UCSD-AML1 (cell line): ENCODE data around the gene TAF11L2.
"Not testable (repeated sequence)": the region's sequence is repeated elsewhere in the genome, so short reads cannot be mapped to it uniquely, and the experiment has no call there.

Experiments
- DNase-seq: peaks from one replicate; lab custom pipeline; 2025; ENCODE audit not compliant: unreplicated experiment; lab: John Stamatoyannopoulos, UW

The TAF11L2 gene

DNA sequence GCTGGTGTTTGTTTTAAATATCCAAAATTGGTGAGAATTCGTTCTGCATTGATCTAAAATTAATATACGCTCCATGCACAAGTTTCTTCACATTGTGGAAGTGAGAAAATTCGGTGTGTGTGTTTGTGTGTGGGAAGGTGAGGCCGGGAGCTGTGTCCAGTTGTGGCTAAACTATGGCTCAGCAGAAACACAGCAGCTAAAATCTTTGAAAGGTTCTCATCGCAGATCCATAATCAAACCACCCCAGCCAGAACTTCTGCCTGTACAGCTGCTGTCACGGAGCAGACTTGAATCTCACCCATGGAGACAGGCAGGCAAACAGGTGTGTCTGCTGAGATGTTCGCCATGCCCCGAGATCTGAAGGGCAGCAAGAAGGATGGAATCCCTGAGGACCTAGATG, at the start of gene TAF11L2:
Gene TAF11L2, plus strand, starts transcription at position 301 of the 400 bp plus-strand sequence.
- not testable (repeated sequence) for DNase-seq

- DNase-seq = no peak
Measured at GRCh38 chr5:17448877-17449276, 49.2 kb upstream of the TAF11L2 start.

DNA sequence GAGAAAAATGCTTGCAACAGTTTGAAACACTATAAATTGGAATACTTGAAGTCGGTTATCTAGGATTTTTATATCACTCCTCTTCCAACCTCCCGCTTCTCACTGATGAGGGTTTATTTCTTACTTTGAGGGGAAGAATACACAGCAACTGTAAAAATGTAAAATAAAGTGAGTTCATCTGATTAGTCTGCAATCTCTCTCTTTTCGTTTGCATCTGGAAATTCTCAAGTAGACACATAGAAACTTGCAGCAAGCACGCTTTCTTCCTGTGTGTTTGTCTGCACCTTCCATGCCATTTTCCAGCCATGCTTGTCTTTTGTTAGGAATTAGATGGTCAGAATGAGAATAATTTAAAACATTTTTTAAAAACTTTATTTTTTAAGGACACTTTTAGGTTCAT, 45.1 kb upstream of the TAF11L2 start:
- DNase-seq = no peak

DNA sequence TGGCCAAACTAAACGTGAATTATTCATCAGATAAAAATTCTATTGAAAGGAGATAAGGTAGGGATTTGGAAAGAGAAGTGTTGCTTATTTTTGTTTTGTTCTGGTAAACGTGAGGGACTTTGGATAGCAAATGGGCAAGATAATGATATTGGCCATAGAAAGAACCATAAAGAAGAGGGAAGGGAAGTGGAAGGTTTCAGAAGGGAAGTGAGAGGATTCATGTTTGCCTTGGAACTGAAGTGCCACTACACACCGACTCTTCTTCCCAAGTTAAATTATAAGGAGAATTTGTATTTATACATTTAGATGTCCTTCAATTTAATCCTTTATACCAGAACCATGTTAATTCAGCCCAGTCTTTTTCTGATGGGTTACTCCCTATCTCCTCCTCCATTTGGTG, 42.1 kb upstream of the TAF11L2 start:
- no peak for DNase-seq

DNA sequence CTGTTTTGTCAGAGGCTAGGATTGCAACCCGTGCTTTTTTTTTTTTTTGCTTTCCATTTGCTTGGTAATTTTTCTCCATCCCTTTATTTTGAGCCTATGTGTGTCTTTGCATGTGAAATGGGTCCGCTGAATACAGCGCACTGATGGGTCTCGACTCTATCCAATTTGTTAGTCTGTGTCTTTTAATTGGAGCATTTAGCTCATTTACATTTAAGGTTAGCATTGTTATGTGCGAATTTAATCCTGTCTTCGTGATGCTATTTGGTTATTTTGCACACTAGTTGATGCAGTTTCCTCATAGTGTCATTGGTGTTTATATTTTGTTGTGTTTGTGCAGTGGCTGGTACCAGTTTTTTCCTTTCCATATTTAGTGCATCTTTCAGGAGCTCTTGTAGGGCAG, 36.2 kb upstream of the TAF11L2 start:
- no peak for DNase-seq

GRCh38 chr5:17463653-17464052, 34.4 kb upstream of the TAF11L2 start:
- no peak for DNase-seq

GRCh38 chr5:17470064-17470463, 28.0 kb upstream of the TAF11L2 start:
- no peak for DNase-seq

- not testable (repeated sequence) for DNase-seq
Measured at GRCh38 chr5:17475064-17475463, 23.0 kb upstream of the TAF11L2 start.

- no peak for DNase-seq
Measured at GRCh38 chr5:17477043-17477442, 21.0 kb upstream of the TAF11L2 start.

DNA sequence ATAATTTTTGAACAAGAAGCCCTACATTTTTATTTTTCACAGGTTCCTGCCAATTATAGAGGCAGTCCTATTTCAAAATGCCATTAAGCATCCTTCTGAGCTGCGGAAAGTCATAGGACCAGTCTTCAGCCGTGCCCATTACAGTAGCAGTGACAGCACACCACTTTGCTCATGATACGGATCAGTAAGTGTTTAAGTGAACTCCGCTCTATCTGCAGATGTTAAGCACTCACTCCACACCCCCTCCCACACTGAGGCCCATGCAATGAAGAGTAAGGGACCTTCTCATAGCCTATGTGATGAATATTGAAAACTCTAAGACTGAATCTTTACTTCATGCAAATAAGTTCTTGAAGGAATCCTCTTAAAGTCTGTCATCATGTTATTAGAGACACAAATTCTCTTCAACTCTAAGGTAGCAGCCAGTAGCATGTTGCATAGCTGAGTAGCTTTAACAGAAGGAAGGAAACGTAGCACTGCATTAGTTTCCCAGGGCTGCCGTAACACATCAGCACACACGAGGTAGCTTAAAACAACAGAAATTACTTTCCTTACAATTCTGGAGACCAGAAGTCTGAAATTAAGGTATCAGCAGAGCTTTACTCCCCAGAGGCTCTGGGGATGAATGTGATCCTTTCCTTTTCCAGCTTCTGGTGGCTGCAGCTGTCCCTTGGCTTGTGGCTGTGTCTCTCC, 20.3 kb upstream of the TAF11L2 start:
- no peak for DNase-seq

GRCh38 chr5:17481378-17481777, 16.7 kb upstream of the TAF11L2 start:
- no peak for DNase-seq

GRCh38 chr5:17482790-17483189, 15.2 kb upstream of the TAF11L2 start:
- no peak for DNase-seq

- not testable (repeated sequence) for DNase-seq
Measured at GRCh38 chr5:17486464-17487173, 11.4 kb upstream of the TAF11L2 start.

GRCh38 chr5:17487174-17487512, 10.9 kb upstream of the TAF11L2 start:
- no peak for DNase-seq

DNA sequence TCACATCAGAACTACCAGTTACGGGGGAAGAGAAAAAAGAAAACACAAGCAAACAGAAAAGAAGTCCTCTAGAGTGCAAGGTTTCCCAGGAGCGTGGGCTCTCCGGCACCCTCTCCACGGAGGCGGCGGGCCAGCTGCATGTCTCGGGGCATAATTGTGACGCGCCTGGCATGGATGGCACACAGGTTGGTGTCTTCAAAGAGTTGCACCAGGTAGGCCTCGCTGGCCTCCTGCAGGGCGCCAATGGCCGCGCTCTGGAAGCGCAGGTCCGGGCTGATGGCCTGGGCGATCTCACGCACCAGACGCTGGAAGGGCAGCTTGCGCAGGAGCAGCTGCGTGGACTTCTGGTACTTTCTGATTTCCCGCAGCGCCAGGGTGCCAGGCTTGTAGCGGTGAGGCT, 6.8 kb upstream of the TAF11L2 start:
- not testable (repeated sequence) for DNase-seq

- DNase-seq = no peak
Measured at GRCh38 chr5:17492770-17493169, 5.3 kb upstream of the TAF11L2 start.

DNA sequence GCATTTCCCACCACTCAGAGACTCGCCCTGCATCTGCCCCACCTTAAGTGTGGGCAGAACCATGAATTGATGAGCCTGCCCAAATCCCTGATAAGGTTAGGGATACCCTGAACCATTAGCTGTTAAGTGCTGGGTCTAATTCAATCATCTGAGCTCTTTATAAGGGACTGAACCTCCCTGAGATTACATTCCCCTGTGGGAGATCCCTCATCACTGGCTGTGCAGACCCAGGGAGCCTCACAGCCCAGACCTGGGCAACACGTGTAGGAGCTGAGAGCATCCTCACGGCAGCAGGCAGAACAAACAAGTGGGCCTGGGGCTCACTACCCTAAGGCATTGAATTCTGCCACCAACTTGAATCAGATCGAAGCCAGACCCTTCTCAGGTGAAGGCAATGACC, 585 bp upstream of the TAF11L2 start:
- DNase-seq = no peak

- no peak for DNase-seq
Measured at GRCh38 chr5:17511775-17512325, 13.8 kb downstream of the TAF11L2 start.

DNA sequence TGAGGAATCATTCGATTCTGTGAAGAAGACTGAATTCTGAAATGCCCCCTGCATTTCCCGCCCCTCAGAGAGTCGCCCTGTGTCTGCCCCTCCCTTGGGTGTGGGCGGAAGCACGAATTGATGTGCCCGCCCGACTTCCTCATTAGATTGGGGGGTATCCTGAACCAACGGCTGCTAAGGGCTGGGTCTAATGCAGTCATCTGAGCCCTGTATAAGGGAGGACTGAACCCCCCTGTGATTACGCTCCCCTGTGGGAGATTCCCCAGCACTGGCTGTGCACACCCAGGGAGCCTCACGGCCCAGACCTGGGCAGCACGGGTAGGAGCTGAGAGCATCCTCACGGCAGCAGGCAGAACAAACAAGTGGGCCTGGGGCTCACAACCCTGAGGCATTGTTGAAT, 19.5 kb downstream of the TAF11L2 start:
- not testable (repeated sequence) for DNase-seq

DNA sequence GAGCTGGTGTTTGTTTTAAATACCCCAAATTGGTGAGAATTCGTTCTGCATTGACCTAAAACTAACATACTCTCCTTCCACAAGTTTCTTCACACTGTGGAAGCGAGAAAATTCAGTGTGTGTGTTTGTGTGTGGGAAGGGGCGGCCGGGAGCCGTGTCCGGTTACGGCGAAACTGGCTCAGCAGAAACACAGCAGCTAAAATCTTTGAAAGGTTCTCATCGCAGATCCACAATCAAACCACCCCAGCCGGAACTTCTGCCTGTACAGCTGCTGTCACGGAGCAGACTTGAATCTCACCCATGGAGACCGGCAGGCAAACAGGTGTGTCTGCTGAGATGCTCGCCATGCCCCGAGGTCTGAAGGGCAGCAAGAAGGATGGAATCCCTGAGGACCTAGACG, 20.0 kb downstream of the TAF11L2 start, which contains the start of gene TAF11L3:
Gene TAF11L3, plus strand, starts transcription at position 301 of the 400 bp plus-strand sequence.
- DNase-seq = not testable (repeated sequence)

GRCh38 chr5:17519508-17519907, 21.5 kb downstream of the TAF11L2 start:
- DNase-seq = not testable (repeated sequence)

DNA sequence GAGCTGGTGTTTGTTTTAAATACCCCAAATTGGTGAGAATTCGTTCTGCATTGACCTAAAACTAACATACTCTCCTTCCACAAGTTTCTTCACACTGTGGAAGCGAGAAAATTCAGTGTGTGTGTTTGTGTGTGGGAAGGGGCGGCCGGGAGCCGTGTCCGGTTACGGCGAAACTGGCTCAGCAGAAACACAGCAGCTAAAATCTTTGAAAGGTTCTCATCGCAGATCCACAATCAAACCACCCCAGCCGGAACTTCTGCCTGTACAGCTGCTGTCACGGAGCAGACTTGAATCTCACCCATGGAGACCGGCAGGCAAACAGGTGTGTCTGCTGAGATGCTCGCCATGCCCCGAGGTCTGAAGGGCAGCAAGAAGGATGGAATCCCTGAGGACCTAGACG, 23.5 kb downstream of the TAF11L2 start, which contains the start of gene TAF11L4:
Gene TAF11L4, plus strand, starts transcription at position 301 of the 400 bp plus-strand sequence.
- DNase-seq = not testable (repeated sequence)
